IPS-NIHi7 (cell line): Measurements from ENCODE around the gene ACVR1B.

Experiments
- DNase-seq: peaks from one replicate; pipeline ENCODE4 v3.0.0; 2012; ENCODE audit warnings: mixed read lengths; ENCODE audit errors: extremely low spot score

ACVR1B gene

GRCh38 chr12:52043386-52044212, 92.1 kb downstream of the ACVR1B start:
- DNase-seq, result no peak

- DNase-seq, result no peak
These were observed 92.9 kb downstream of the ACVR1B start for GRCh38 chr12:52044292-52044983.

DNA sequence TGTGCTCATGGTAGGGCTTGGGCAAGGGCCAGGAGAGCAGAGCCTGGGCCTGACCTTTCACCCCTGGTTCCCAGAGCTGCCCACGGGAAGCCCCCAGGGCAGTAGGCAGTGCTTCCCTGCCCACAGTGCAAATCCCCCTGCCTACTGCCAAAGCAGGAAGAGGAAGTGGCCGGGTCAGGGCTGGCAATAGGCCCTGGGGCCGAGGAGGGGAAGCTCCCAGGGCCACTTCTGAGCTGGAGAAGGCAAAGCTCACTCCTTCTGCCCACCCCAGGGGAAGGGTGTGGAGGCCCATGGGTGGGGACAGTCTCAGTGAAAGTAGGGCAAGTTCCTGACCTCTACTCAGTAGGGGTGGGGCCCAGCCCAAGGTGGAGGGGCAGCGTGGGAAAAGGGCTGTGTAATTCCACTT, 94.3 kb downstream of the ACVR1B start:
- DNase-seq, result no peak
